NCI-H146 (cell line): ENCODE results near the gene ARVCF.
A peak's percentile ranks its signal among the peaks of the same experiment; 100 is the strongest.

Source experiments
- DNase-seq: peaks from one replicate; lab custom pipeline; 2025; lab: John Stamatoyannopoulos, UW

The ARVCF gene

DNA sequence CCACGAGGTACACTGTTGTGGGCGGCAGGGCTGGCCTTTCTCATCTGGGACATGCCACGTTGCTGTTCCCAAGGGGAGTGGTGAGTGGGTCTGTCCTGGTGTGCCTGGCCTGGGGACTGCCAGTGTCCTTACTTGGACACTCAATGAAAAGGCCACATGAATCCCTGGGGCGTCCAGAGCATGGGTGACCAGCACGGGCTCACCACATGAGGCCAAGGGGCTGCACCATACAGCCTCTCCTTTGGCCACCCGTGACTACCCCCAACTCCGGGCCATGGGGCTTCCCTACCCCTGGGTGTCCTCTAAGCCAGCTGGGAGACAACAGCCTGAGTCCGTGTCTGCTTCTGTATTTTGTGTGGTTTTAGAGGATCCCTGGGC lies 54.8 kb downstream of the ARVCF start:
- DNase-seq: no peak

DNA sequence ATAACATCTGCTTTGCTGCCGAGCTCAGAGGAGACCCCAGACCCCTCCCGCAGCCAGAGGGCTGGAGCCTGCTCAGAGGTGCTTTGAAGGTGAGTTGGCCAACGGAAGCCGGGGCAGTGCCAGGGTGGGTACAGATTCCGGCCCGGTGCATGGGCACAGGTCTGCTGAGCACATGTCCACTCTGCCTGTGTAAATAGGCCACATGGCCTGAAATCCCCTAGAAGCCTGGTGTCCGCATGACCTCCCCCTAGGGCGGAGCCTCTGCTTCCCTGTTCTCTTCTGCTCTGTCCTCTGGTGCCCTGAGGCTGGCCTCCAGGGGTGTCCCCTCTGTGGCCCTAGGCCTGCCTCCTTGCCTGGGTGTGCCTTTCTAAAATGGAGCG lies 55.4 kb downstream of the ARVCF start:
- DNase-seq: no peak

DNA sequence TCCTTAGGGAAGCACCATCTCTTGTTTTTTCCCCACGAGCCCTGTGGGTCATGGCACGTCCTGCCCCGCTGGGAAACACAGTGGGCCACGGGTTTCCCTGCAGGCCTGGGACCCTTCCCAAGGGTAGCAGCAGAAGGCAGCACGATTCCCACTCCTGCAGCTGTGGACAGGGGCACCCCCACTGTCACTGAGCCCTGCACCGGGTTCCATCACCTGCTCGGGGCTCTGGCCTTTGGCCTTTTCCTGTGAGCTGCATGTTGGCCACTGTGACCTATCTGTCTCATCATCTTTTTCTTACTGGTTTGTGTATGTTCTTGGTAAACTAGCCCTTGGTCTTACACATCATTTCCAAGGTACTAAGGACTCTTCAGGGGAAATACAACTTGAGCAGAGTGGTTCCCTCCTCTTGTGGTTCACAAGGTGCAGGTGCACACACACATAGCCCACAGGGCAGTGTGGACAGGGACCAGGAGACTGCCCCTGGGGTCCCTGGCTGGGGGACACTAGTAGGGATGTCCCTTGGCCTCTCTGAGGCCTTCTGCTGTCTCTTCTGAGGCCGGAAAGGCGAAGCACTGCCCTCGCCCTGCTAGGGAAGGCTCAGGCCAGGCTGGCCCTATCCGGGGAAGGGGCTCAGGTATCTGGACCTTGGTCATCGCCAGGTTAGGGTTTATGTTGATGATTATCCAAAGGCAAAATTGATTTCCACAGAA lies 56.0 kb downstream of the ARVCF start:
- DNase-seq: no peak

DNA sequence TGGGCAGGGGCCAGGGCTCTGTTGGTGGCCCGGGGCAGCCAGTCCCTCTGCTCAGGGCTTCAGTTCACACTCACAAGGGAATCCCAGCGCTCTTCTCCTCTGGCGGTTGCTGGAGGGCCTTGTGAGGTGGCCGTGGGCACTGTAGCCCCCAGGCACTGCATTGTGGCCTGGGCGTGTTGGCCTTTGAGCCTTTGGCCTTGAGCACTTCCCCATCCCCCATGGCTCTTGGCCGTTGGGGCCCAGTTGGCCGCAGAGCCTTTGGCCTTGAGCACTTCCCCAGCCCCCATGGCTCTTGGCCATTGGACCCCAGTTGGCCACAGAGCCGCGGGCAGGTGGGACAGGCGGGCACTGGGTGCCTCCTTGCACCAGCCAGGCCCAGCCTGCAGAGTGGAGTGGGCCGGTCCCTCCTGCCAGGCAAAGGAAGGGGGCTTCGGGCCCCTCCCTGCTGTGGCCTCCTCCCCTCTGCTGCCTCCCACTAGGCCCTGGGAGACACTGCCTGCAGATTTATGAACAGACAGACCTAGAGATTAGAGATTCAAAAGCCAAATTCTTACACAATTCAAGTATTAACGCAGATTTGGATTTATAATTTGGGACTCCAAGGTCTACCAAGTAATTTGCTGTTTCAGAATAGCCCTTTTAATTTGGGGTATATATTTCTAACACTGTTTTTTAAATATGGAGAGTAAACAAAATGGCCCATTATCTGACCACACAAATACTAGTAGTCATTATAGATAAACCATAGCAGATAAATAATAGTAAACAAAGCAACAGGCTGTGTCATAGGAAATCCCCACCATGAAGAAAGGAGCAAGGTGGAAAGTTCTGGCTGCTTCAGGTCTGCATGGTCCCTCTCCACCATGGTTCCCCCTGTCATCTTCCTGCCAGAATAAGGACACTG lies 56.8 kb downstream of the ARVCF start:
- no peak for DNase-seq

DNA sequence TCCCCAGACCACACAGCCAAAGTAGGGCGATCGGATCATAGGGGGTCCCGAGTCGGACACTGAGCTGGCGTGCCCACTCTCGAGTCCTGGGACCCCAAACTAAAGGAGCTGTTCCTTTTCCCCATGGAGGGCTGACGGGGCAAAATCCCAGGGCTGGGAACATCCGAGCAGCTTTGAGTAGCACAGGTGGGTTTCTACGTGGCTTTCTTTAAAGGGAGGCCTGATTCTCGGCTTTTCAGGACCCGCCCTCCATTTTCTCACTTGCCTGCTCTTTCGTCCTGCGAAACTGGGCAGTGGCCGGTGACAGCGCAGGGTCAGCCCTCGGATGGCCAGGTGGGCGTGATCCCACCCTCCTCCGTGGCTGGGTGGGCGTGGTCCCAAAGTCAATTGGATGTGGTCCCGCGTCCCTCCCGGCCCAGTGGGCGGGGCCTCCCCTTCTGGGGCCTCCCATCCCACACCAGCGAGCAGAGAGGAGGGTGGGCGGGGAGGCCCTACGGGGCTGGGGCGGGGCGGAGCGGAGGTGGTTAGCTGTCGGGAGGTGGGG lies 57.5 kb downstream of the ARVCF start:
- no peak for DNase-seq

DNA sequence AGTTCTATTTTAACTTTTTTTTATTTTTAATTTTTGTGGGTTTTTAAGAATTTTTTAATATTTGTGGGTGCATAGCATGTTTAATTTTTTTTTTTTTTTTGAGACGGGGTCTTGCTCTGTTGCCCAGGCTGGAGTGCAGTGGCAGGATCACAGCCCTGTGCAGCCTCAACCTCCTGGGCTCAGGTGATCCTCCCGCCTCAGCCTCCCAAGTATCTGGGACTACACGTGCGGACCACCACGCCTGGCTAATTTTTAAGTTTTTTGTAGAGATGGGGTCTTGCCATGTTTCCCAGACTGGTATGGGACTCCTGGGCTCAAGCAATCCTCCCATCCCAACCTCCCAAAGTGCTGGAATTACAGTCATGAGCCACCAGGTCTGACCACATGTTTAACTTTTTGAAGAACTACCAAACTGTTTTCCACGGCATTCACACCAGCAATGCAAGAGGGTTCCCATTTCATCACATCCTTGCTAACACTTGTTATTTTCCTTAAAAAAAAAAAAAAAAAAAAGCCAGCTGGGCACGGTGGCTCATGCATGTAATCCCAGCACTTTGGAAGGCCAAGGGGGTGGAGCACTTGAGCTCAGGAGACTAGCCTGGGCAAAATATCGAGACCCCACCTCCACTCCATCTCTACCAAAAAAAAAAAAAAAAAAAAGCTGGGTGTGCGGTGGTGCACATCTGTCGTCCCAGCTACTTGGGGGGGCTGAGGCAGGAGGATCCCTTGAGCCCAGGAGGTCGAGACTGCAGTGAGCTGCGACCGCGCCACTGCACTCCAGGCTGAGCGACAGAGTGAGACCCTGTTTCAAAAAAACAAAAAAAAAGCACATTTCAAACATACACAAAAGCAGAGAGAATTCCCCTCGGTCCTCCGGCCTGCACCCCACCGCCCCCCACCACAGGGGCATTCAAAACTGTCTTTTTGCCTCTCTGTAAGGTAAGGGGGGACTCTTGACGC lies 58.3 kb downstream of the ARVCF start:
- no peak for DNase-seq

DNA sequence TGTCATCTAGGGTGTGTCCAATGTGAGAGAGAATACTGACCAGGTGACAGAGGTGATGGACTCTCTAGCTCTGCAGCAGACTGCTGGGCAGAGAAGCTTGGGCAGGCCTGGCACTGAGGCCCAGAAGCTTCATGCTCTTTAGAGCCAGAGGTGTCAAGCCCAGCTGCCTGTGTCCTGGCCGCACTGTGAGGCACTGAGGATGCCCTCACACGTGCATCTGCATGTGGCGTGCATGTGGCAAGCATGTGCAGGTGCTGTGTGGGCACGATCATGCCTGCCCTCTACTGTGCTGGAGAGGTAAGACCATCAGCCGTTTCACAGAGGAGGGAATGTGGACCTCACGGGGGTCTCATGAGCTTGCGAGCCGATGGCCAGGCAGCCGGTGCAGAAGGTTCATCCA lies 59.2 kb downstream of the ARVCF start:
- no peak for DNase-seq

DNA sequence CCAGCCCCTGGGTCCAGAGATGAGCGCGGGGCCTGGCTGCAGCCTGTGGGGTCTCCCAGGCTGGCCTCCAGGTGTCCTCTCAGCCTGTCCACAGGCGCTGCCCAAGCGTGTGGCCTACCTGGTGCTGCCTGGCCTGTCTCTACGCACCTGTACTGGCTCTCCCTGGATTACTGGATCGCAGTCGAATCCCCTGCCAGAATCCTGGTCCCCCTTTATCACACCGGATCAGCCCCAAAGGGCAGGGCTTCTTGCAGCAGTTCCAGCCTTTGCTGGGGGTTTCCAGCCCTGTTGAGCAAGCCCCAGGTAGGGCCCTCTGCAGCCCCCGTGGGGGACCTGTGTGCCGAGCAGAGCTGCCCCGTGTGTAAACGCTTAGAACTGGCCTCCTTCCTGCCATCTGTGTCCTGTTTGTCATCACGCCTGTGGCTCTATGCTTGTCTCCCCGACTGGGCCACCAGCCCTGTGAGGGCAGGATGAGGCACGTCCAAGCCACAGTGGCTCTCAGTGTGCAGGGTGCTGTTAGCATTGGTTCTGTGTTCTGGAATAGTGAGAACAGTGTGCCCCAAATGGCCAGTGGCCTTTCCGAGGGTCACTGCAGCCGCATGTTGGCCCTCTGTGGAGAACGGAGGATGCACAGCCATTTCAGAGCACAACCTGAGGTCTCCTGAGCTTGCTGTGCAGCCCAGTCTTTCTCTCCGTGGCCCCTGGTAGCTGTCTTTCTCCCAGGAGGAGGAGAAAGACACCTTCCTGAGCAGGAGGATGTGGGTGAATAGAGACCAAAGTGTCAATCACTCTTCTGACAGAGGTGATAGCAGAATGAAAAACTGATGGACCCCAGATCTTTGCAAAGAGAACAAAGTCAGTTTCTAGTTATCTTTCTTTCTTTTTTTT lies 61.1 kb downstream of the ARVCF start:
- no peak for DNase-seq

DNA sequence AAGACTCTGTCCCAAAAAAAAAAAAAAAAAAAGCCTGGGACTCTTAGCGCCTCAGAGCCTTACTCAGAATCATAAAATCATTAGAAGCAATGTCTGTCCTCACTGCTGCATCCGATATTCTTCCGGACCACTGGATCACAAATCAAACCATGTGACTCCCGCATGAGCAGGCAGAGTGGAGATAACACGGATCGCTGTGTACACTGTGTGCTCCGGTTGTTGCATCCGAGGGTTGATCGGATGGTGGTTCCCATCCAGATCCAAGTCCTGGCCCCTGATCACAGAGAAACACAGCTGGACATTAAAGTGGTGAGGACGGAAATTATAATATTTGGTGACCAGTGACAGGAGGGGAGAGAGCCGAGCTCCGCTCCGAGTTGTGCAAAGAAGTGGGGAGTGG lies 65.3 kb downstream of the ARVCF start:
- DNase-seq: no peak

DNA sequence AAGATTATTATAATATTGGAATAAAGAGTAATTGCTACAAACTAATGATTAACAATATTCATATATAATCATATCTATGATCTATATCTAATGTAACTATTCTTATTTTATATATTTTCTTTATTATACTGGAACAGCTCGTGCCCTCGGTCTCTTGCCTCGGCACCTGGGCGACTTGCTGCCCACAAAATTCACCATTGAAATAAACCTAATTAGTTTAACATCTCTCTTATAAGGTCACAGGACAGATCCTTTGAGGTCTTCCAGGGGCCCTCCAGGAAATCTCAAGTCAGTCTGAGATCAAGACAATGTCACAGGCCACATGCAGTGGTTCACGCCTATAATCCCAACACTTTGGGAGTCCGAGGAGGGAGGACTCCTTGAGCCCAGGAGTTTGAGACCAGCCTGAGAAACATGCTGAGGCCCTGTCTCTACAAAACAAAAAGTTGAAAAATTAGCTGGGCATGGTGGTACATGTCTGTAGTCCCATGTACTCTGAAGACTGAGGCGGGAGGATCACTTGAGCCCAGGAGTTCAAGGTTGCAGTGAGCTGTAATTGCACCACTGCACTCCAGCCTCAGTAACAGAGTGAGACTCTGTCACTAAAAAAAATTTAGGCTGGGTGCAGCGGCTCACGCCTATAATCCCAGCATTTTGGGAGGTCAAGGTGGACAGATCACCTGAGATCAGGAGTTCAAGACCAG lies 68.4 kb downstream of the ARVCF start:
- DNase-seq: no peak

DNA sequence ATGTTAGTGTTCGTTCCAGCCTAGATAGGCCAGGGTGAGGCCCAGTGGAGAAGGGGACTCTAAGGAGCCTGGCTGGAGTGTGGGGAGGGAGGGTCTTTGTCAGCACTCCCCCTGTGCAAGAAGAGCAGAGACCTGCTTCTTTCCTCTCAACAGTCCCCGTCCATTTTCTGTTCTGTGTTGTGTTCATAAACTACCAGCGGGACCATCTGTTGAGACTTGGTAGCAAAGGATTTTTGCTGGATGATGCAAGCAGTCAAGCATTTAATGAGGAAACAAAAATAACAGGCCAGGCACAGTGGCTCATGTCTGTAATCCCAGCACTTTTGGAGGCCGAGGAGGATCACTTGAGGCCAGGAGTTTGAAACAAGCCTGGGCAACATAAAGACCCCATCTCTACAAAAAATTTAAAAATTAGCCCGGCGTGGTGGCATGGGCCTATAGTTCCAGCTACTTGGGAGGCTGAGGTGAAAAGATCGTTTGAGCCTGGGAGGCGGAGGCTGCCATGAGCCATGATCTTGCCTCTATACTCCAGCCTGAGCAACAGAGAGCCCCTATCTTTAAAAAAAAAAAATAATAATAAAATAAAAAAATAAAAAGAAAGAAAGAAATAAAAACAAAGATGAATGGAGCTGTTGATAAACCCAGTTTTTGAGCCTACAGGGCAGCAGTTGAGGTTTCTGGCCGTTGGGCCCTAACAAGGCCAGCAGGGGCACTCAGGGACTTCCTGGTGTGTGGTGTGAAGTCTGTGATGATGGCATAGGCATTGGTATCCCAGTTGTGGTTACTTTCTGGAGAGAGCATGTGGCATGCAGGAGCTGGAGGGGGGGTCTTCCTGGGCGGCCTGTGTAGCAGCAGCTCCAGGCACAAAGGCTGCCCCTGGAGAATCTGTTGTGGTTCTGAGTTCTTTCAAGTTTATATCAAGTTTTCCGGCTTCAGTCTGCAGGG lies 73.3 kb downstream of the ARVCF start:
- no peak for DNase-seq

DNA sequence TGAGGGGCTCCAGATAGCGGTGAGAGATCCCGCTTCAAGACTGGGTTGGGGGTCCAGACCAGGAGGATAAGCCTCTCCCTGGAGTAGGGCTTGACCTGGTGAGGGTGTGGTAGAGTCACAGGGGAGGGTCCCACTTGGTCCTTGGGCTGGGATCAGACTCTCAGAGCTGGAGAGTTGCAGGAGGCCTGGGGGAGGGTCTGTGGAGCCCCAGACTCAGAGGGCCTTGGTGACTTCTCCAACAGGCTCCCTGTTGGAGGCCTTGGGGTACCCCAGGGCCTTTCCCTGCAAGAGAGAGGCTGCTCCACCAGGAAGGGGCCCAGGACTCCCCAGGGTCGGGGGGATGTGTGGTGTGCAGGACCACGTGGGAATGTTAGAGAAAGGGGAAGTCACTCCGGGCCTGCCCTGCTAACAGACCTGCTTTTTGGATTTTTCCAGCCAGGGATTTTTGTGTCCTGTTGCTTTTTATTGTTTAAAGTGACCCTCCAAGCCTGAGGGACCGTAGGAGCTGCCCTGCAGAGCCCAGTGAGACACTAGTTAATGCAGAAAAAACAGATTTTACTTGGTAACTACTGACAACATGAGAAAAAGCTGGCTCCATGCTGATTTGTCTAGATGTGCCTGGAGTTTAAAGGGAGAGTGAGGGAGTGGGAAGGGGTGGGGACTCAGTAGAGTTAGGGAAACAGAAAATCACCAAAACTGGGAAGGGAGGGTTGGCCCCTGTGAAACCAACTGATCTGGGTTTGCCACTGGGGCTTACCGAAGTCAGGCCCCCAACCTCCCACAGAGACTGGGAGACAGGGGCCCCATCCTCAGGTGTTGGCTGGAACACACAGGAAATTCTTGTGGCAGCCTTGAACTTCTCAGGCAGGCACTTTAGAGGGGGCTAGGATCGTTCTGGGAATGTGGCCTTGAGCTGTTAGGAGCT lies 74.2 kb downstream of the ARVCF start:
- peak; percentile 26 for DNase-seq

DNA sequence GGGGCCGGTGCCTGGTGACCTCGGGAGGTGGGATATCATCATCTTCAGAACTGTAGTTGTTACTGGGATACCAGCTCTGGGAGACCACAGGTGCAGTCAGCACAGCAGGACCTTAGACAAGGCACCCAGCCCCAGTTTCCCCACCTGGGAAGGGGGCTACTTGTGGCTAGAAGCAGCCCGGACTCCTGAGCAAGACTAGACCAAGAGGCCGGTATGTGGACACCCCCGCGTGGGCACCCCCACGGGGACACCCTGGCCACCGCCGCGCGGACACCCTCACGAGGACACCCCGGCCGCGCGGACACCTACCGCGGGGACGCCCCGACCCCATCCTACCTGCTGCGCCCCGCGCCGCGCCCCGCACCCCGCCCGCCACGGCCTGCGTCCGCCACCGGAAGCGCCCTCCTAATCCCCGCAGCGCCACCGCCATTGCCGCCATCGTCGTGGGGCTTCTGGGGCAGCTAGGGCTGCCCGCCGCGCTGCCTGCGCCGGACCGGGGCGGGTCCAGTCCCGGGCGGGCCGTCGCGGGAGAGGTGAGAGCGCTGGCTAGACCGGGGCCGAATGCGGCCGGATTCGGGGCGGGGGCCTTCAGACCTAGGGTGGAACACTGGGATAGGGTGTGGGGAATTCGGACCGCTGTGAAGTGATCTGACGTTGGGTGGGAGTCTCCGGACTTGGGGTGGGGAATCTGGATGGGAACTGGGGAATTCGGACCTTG lies 75.1 kb downstream of the ARVCF start, which contains the start of the genes COMT and TXNRD2:
Gene COMT, plus strand, starts transcription at position 408 of the 718 bp plus-strand sequence. CDS start 20,755 bp downstream, outside the sequence.
Gene TXNRD2, minus strand, starts transcription at position 454 of the 718 bp plus-strand sequence. Its CDS starts 15 bp downstream, at position 439.
- peak; percentile 68 for DNase-seq

DNA sequence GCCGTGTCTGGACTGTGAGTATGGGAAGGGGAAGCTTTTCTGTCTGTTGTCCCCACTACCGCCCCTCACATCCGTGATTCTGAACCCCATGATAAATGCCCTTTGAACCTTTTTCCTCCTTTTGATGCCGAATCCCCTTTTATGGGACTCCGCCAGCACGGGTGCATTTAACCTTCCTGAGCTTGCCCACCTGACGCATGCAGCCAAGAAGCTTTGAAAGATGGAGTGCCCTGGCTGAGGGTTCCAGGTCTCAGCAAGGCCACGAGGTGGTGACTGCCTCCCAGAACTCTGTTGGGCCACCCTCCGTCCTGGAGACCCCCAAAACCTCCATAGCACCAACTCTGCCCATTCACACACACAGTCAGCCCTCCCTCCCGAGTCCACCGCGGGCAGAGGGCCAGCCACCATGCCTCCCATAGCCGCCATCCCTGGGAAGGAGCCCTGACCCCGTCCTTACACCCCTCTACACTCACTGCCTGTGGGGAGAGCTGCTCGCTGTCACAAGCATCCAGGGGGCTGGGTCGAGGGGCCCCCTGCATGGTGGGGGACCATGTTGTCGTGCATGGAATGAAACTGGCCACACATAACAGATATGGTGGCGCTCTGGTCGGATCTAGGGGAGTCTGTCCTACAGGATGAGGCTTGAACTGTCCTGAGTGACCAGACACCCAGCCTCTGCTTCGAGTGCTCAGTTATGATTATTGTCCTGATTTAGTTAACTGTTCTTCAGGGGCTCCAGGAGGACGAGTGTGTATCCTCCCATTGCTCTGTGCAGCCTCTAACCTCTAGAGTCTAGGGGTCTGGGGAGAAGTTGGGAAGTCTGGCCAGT lies 75.9 kb downstream of the ARVCF start:
- no peak for DNase-seq

DNA sequence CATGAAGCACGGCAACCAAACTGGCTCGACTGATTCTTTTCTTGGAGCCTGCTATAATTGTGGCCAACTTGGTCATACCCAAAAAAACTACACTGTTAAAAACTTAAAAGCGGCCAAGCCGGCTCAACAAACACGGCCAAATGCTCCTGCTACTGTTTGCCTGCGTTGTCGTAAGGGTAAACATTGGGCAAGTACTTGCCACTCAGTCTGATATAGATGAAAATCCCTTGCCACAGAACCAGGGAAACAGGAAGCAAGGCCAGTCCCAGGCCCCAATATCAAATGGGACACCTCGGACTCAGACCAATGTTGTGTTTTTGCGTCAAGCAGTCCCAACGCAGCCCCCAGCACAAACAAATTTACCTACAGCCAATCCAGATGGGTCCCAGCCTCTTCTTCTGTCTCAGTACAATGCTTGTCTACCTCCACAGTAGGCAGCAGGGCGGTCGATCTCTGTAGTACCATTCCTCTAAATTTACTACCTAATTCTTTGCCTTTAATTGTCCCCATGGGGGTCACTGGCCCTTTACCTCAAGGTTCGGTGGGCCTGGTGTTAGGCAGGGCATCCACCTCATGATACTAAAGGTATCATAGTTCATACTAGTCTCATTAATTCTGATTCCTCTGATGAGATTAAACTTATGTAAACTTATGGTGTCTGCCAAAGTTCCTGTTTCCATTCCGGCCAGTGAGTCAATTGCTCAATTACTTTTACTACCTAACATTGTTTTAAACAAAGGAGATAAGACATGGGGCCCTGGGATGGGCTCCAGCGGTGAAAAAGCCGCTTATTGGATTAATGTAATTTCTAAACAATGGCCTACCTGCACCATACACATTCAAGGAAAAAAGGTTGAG lies 78.8 kb downstream of the ARVCF start:
- DNase-seq: no peak
